GOT3 (cell line): ENCODE results near the gene BGN.

Experiments used
- DNase-seq: peaks from one replicate; lab custom pipeline; 2025; ENCODE audit warnings: mixed read lengths; lab: John Stamatoyannopoulos, UW

The BGN gene

GRCh38 chrX:153482376-153483015 is 12.3 kb upstream of the BGN start:
- DNase-seq, result no peak

DNA sequence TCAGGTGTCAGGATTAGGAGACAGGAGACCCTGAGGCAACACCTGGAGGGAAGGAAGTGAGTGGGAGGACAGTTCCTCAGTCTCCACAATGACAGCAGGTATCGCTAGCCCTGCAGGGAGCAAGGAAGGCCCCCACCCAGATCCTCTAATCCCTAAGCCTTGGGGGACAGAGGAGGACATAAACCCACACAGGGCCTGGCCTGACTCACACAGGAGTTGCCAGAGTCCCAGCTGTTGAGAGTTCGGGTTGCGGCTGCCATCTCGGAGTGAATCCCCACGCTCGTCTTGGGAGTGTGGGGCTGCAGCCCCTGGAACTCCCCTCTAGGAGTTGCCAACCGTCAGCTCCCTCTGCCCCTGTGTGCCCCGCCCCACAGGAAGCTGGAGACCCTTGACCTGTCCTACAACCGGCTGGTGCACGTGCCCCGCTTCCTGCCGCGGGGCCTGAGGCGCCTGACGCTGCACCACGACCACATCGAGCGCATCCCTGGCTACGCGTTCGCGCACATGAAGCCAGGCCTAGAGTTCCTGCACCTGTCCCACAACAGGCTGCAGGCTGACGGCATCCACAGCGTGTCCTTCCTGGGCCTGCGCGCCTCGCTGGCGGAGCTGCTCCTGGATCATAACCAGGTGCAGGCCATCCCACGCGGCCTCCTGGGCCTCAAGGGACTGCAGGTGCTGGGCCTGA is 9.2 kb upstream of the BGN start:
- no peak for DNase-seq

DNA sequence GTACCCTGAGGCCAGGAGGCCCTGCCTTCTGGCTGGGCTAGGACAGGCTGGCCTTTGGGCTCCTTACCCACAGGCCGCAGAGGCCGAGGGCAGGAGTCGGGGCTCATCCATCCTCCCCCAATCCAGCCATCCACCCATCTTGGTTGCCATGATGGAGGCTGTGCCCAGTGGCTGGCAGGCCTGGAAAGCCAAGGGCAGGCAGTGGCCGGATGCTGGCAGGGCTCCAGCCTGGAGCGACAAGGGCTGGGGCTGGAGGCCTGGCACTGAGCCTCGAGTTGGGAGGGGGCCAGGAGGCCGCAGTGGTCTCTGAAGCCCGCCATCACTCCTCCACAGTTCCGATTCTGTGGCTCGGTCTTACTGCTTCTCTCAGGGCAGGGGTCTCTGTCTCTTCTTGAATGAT is 8.6 kb upstream of the BGN start:
- no peak for DNase-seq

DNA sequence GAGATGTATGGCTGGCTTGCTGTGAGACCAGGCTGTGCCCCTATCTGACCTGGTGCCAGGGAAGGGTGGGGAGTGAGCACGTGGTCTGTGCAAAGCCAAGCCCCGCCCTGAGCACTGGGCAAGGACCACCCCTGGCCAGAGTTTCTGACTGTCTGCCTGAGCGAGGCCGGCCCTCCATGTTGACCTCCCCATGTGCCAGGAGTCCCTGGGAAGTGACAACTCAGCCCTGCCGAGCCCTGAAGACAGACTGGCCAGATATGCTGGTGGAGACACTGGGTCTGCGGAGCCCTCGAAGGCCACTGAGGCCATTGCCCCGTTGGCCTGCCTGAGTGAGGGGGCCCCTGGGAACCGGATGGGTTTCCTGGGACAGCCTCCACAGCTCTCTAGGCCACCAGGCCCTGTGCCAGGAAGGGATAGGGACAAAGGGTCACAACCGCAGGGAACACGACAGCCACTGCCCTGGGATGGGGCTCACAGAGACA is 7.1 kb upstream of the BGN start:
- DNase-seq, result no peak

DNA sequence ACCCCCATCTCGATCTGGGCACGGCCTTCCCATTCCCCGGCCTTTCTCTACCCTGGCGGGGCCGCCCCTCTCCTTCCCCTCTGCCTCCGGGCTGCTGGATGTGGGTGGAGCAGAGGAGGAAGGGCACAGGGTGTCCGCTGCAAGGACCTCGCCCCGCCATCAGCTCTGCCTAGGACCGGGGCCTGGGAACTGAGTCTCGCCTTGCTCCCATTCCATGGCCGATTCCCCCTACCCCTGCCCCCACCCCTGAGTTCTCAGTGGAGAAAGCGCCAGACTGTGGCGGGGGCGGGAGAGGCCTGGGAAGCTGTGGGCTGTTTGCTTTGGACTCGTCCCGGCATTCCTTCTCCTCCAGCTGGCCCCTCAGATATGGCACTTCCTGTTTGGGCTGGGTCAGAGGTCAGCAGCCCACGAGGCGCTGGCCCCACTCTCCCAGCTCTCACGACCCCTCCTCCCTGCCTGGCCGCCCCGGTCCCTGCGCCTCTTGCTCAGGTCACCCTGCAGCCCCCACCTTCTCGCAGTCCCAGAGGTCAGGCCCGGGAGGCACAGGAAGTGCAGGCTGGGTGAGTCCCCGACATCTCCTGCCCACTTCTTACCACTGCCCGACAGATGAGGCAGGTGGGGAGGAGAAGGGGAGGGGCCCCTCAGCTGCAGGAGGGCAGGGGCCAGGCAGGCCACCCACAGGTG is 6.4 kb upstream of the BGN start:
- DNase-seq, result no peak

DNA sequence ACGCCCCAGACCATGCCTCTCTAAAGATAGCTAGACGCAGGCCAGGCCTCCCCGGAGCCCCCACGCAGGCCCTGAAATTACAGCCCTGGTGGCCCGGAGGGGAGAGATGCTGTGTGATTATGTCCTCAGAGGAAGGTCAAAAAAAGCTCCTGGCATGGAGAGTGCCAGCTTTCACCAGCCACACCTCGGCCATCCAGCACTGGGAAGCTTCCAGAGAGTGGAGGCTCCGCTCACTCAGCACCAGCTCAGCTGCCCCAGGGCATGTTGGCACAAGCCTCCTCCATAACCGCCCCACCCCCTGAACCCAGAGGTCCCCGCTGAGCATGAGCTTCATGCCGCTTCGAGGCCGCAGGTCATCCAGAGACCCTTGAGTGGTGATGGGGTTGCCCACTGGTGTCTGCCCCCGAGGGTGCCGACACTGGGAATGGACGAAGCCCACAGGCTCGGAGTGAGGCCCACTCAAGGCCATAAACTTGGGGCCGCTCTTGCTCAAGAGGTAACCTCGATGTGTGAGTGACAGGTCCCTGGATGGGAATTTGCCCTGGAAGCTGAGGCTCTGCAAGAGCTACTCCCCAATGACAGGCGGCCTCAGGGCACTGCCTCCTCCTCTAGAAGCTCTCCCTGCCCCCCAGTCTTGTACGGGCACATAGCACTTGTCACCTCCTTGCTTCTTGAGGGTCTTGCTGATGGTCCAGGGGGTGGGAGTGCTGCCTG is 4.4 kb upstream of the BGN start:
- DNase-seq, result no peak

DNA sequence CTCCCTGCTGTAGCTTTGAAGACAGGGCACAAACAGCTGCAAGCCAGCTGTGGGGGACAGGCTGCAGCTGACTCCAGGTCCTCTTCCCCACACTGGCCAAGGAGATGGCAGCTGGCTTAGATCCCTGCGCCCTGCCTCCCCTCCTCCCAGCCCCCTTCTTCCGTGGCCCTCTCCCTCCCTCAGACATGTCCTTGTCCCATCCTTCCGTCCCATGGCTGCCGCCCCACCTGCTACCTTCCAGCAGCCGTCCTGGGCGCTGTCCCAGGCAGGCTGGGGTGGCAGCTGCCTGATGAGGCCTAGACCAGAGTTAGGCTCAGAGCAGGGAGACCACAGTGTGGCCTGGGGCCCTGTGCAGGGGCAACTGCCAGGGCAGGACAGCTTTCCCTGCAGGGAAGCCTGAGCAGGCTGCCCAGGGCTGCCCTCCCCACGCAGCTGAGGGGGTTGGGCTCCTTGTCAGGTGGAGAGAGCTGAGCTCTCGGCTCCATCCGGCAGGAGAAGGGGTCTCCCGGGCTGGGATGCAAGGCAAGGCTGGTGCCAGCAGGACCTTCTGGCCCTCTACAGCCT is 3.3 kb upstream of the BGN start:
- no peak for DNase-seq

GRCh38 chrX:153491918-153492317 is 2.9 kb upstream of the BGN start:
- DNase-seq, result no peak

GRCh38 chrX:153492543-153492942 is 2.2 kb upstream of the BGN start:
- no peak for DNase-seq

GRCh38 chrX:153493085-153493484 is 1.7 kb upstream of the BGN start:
- no peak for DNase-seq

GRCh38 chrX:153494061-153494460 is 719 bp upstream of the BGN start:
- no peak for DNase-seq

GRCh38 chrX:153495362-153495751 is 577 bp downstream of the BGN start:
- no peak for DNase-seq

DNA sequence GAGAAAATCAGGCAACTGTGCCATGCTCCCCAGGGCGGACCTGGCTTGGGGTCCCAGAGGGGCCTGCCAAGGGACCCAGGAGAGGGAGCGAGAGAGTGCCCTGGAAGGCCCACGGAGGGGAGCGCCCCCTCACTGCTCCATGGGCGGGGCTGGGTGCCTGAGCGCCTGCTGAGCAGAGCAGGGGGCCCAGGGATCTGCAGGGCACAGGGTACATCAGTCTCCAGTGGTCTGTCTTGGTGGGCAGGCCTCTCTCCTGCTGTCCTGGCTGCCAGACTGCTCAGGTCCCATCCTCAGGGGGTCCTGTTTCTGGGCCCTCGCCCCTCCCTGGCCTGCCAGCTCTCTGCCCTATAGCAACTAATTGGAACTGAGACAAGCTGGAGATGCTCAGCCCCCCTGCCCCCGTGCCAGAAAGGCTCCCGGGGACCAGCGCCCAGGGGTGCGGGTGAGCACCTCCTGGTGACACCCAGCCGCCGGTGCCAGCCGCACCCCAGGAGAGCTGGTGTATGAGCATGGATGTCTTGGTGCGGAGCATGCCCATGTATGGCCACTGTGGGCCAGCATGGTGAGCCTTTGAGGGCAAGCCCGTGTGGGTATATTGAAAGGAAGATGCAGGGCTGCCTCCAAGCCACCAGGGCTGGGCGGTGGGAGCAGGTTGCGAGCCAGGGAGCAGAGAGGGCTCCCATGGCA is 1.3 kb downstream of the BGN start:
- DNase-seq, result no peak

GRCh38 chrX:153496590-153496959 is 1.8 kb downstream of the BGN start:
- DNase-seq, result no peak

DNA sequence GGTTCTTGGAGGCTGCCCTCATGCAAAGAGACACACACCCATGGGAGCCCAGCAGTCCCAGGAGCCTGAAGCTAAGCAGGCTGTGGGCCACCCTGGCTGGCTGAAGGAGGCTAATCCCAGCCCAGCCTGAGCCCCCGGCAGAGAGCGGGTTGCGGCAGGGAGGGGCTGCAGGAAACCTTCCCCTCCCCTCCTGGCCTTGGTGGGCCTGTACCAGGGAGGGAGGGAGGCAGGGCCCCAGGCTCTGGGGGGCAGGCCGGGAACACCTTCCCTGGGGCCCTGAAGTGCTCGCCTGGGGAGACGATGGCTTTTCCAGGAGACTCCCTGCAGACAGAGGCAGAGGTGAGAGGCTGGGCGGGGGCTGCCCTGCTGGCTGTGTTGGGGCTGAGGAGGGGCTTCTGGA is 3.7 kb downstream of the BGN start:
- no peak for DNase-seq

DNA sequence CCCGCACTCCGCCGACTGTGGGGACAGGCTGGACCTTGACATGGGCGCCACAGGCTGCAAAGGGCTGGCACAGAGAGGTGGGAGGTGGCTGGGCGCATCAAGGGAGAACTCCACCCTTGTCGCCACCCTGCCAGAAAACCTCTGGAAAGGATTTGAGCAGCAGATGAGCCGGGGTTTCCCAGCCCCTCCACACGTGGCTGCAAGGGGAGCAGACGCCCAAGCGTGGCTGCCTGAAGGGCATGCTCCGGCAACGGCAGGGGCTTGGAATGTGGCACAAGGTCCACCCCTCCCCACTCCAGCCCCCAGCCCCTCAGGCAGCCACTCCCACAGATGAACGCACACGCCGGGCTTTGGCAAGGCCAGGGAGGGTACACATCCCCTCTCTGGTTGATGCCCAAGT is 4.6 kb downstream of the BGN start:
- no peak for DNase-seq

- no peak for DNase-seq
Observed at GRCh38 chrX:153499876-153500275, 5.1 kb downstream of the BGN start.

DNA sequence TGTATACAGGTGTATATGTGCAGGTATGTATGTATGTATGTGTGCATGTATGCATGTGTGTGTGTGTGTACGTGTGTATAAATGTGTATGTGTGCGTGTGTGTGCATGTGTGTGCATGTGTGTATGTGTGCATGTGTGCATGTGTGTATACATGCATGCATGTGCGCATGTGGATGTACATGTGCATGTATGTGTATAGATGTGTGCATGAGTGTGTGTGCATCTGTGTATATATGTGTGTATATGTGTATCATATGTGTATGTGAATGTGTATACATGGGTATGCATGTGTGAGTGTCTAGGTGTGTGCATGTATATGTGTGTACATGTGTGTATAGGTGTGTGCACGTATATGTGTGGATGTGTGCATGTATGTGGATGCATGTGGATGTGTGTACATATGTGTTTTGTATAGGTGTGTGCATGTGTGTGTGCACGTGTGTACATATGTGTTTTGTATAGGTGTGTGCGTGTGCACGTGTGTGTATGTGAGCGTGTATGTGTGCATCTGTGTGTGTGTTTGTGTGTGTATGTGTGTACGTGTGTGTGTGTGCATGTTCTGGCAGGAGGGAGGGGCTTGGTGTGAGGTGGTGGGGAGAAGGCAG is 6.0 kb downstream of the BGN start:
- DNase-seq, result no peak

DNA sequence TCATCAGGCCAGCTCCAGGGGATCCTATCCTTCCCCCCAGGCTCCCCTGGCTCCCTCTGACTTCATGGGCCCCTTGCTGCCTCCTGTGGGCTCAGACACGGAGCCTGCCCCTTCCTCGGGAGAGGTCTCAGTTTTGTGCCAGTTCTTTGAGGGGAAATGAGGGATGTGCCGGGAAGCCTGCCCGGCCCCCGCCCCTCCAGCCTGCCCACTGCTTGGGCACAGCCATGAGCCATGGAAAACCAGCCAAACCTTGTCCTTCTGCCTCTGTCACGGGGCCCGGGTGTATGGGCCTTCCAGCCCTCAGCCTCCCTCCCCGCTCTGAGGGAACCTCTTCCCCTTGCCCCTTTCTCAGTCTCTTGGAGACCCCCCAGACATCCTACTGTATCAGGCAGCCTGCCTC is 6.8 kb downstream of the BGN start:
- no peak for DNase-seq

GRCh38 chrX:153502131-153502530 is 7.4 kb downstream of the BGN start:
- no peak for DNase-seq

GRCh38 chrX:153502796-153503195 is 8.0 kb downstream of the BGN start:
- no peak for DNase-seq
